ENCODE results near the gene RNF17.

Gene RNF17

GRCh38 chr13:24921881-24922280 lies 157.9 kb downstream of the RNF17 start:
- DNase-seq, result no peak
- in situ Hi-C loops (cut with HindIII; ENCODE audit: low pct_ligation_motif_present, low pct_unique_long_range_greater_than_20kb, low sequenced_read_pairs), result no loop called here

GRCh38 chr13:24922387-24922744 lies 158.4 kb downstream of the RNF17 start:
- DNase-seq, result peak; percentile 35
- in situ Hi-C loops (cut with HindIII; ENCODE audit: low pct_ligation_motif_present, low pct_unique_long_range_greater_than_20kb, low sequenced_read_pairs), result no loop called here

- peak; percentile 96 for DNase-seq
- in situ Hi-C loops (cut with HindIII; ENCODE audit: low pct_ligation_motif_present, low pct_unique_long_range_greater_than_20kb, low sequenced_read_pairs), result no loop called here
Measured at GRCh38 chr13:24922745-24923591, 159.0 kb downstream of the RNF17 start.

- DNase-seq, result no peak
- in situ Hi-C loops (cut with HindIII; ENCODE audit: low pct_ligation_motif_present, low pct_unique_long_range_greater_than_20kb, low sequenced_read_pairs), result no loop called here
Measured at GRCh38 chr13:24925318-24926231, 161.6 kb downstream of the RNF17 start.

GRCh38 chr13:24927810-24928404 lies 163.9 kb downstream of the RNF17 start:
- DNase-seq, result no peak
- in situ Hi-C loops (cut with HindIII; ENCODE audit: low pct_ligation_motif_present, low pct_unique_long_range_greater_than_20kb, low sequenced_read_pairs), result no loop called here

- in situ Hi-C loops (cut with HindIII; ENCODE audit: low pct_ligation_motif_present, low pct_unique_long_range_greater_than_20kb, low sequenced_read_pairs), result no loop called here
- DNase-seq, result no peak
Measured at GRCh38 chr13:24929196-24929595, 165.2 kb downstream of the RNF17 start.

Data from ACHN (cell line).